Subcutaneous adipose tissue (tissue), 4 donors: Measurements from ENCODE around the gene KCNF1. TPM values are rescaled to one million over a fixed set of nuclear protein-coding genes. Genes with fewer than 3 reads are reported as not detected.

Experiments
- CTCF ChIP-seq: fragments of 450-650 bp; IDR thresholded peaks from one replicate; pipeline ENCODE4 v1.5.1; 2016; ENCODE audit warnings: low read depth, mild to moderate bottlenecking, control low read depth, antibody characterized with exemption, moderate library complexity
- total RNA-seq, 4 donors: library from RNA; depleted of rRNA; stranded (reverse); fragments of >200 nt; gene quantifications; one replicate each; pipeline ENCODE4 v1.1.0, GENCODE V29; 2016

Gene KCNF1
- total RNA-seq, 4 donors from 2014 or later, result not detected

DNA sequence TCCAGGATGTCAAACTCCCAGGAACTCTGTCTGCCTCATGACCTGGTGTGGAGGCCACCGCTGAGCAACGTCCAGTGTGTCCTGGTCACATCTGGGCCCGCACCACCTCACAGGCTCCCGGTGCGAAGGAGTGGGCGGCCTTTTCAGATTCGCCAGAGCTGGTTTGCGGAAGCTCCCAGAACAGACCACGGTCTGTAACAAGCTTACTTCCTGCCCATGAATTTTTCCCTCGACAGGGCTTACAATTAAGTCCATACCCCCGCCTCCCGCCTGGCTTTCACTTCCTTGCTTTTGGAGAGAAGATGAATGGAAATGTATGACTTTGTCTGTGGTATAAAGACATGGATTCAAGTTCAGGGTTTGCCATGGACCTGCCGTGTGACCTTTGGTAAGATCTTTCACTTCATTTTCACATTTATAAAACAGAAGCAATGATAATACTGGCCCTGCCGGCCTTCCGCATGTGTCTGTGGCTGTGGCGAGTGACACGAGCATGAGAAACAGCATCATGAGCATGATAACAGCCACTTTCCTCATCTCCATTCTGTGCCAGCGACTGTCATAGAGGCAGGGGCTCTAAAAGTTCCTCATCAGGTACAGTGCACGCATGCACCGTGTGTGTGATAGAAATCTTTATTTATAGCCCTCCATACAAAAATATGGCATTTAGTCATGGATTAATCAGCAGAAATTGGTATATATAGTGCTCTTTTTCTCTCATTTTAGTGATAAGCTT is 31.0 kb upstream of the KCNF1 start:
- TF ChIP-seq CTCF, result no peak

DNA sequence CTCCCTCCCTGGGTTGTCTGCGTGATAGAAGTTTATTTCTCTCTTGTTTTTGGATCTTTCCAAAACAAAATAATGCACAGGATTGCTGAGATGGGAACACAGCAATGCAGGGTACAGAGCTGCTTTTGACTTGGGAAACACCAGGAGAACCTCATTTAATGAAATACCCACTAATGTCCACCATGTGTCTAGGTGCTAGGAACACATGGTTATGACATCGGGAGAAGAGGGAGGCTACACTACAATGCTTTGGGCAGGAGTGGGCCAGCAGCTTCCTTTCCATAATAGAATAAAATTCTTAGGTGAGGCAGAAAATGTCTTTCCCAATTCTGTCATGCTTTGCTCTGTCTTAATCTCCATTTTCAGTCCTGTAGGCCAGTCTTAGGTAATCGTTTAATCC is 29.2 kb upstream of the KCNF1 start:
- TF ChIP-seq CTCF, result no peak

DNA sequence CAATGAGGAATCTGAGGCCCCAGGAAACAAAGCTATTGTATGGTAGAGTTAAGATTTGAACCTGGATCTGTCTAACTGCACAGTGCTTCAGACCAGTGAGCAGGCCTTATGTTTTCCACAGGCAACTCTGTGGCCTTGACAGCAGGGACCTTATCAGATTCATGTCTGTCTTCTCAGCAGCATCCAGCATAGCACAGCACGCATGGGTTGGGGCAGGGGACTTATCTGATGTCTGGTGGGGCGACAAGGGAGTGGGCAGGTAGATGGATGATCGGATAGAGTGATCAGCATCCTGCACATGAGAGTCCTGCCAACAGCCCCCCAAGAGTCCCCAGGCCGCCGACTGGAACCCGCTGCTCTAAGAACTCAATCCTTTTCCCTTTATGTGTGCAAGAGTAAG is 28.7 kb upstream of the KCNF1 start:
- TF ChIP-seq CTCF, result no peak

- no peak for TF ChIP-seq CTCF
Observed at GRCh38 chr2:10883801-10884478, 27.8 kb upstream of the KCNF1 start.

GRCh38 chr2:10884574-10884975 is 27.2 kb upstream of the KCNF1 start:
- TF ChIP-seq CTCF, result no peak

GRCh38 chr2:10885094-10885860 is 26.5 kb upstream of the KCNF1 start:
- TF ChIP-seq CTCF, result no peak

DNA sequence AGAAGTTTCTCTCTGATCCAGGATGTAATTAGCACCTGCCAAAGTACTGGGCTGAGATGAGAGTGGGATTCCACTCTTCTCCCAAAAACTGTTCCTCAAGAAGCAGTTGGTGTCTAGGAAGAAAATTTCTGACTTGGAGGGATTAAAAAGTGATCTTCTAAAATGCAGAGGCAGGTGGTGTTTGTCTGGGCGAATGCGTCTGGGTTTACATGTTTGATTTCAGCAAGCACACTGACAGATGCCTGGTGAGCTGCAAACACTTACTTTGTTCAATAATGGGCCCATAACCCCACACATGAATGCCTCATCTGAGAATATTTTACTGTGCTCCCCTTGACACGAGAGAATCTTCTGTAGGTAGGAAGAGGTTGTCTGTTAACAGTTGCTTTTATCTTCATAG is 24.3 kb upstream of the KCNF1 start:
- no peak for TF ChIP-seq CTCF
